HG03139 (cell line): ENCODE measurements around the gene FAM89A.
A peak's percentile ranks its signal among the peaks of the same experiment; 100 is the strongest.

ENCODE experiments used
- ATAC-seq: cut with Tn5 transposase; IDR thresholded peaks from one replicate; pipeline ENCODE4 v1.9.1; 2021; ENCODE audit not compliant: unreplicated experiment

FAM89A gene

DNA sequence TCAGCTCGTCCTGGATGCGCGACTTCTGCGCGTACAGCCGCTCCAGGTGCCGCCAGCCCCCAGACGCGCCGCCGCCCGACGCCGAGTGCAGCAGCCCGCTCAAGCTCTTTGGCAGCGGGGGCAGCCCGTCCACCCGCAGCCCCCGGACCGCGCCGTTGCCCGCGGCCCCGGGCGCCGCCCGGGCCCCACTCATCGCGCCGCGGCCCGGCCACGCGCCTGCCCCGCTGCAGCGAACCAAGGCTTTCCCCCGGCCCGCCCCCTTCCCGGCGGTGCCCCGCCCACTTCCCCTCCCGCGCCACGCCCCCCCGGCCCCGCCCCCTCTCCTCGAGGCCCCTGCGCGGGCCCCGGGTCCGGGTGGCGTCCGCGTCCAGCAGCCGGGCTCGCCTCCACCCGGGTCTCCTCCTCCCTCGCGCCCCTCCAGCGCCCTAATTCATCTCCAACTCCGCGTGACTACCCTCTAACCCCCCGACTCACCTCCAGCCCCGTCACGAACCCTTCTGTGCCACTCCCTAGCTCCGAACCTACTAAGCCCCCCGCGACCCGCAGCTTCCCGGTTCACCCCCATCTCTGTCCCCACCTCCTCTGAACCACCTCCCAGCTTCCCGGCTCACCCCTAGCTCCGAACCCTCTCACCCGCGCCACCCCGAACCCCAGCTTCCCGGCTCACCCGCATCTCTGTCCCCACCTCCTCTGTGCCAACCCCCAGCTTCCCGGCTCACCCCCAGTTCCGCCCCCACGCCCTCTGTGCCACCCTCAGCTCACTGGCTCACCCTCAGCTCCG lies at the start of gene FAM89A:
Gene FAM89A, minus strand, starts transcription at position 236 of the 781 bp plus-strand sequence. Its CDS starts 43 bp downstream, at position 193.
- ATAC-seq = peak; percentile 56

- ATAC-seq = no peak
Observed at GRCh38 chr1:231084353-231084752, 44.3 kb upstream of the FAM89A start.

GRCh38 chr1:231079163-231079562 lies 39.1 kb upstream of the FAM89A start:
- no peak for ATAC-seq

DNA sequence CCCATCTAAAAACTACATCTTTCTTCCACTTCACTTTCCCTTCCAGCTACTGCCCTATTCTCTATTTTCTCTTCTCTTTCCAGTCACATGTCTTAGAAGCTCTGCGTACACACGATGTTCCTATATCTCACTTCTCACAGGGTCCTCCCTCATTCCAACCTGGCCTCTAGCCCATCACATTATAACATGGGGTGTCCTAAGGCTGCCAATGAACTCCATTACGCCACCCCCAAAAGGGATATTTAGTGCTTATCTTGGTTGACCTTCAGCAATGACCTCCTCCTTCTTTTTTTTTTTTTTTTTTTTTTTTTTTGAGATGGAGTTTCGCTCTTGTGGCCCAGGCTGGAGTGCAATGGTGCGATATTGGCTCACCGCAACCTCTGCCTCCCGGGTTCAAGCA lies 38.2 kb upstream of the FAM89A start:
- ATAC-seq = no peak

GRCh38 chr1:231076802-231077201 lies 36.7 kb upstream of the FAM89A start:
- no peak for ATAC-seq

DNA sequence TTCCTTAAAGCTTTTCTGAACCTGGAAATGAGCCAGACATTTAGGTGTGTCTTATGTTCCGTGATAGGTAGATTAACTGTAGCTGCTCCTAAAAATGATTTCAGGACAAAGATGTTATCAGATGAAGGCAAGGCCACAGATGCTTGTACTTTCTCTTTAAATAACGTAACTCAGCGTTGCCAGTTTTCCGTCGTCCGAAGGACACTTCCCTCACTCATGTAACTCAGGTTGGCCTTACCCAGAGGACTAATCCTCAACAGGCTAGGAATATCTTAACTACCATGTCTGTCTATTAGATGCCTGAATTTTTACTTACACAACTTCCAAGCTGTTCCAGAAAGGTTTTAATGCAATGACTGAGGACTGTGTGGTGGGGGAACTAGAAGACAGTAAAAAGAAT lies 35.4 kb upstream of the FAM89A start:
- ATAC-seq = no peak

DNA sequence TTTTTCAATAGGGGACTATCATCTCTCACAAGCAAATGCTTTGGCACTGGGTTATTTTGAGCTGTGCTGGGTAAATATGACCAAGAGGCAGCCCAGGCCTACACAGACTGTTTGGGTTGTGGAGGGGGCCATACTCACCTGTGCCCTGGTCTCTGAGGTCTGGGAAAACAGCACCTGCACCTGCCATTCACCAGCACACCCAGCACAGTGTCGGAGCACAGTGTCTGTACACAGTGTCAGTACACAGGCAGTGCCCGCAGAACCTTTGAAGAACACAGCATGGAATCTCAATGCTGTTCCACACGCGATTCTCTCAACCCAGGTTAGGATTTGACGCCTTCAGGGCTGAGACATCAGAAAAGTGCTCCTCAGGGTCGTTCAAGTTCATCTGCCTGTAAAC lies 35.0 kb upstream of the FAM89A start:
- no peak for ATAC-seq

GRCh38 chr1:231074046-231074445 lies 34.0 kb upstream of the FAM89A start:
- no peak for ATAC-seq

- ATAC-seq = no peak
Observed at GRCh38 chr1:231073331-231073730, 33.3 kb upstream of the FAM89A start.

GRCh38 chr1:231072502-231073094 lies 32.5 kb upstream of the FAM89A start:
- ATAC-seq = no peak

DNA sequence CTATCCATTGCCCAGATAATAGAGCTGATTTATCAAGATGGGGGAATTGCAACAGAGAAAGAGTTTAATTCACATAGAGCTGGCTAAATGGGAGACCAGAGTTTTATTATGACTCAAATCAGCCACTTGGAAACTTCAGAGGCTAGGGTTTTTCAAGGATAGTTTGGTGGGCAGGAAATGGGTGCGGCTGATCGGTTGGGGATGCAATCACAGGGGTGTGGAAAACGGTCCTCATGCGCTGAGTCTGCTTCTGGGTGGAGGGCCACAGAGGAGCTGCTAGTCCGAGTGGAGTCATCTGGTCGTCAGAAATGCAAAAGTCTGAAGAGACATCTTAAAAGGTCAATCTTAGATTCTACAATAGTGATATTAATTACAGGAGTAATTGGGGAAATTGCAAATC lies 32.0 kb upstream of the FAM89A start:
- no peak for ATAC-seq

DNA sequence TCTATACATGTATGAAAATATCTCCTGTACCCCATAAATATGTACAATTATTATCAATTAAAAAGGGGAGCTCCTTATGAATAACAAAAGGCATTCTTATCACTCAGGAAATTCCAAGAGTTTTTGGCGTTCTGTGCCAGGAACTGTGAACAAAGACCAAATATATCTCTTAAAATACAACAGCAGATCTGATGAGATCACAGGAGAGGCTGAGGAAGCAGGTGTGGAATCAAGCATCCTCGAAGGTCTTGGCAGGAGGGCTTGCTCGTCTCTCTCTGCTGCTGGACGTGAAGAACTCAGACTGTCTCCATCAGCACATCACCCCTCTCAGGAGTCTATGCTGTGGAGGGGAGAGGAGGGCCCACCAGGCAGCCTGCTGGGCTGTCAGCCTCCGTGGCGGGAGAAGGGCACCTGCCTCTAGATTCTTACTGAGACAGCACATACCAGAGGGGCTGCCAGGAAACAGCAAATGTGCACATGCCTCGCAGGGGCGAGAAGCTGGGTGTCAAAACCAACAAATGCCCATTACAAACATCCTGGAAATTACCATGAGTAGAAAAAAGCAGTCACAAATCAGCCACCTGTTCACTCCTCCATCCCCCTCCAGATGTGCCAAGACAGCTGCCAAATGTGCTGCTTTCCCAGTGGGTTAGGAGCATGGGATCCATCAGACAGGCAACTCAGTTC lies 30.8 kb upstream of the FAM89A start:
- no peak for ATAC-seq

- no peak for ATAC-seq
Observed at GRCh38 chr1:231069333-231069732, 29.3 kb upstream of the FAM89A start.

DNA sequence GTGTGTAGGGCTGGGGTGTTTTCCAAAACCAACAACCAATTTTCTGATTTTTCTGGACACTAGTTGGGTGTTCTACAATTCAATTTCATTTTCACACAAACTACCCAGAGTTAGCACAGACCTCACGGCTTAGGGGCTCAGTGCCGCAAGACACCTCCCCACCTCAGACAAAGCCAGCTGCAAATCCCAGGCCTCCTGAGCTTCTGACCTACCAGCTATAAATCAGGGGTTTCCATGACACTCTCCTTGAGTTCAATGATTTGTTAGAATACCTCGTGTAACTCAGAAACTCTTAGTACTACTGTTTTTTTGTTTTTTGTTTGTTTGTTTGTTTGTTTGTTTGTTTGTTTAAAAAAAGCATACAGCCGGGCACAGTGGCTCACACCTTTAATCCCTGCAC lies 28.7 kb upstream of the FAM89A start:
- no peak for ATAC-seq

DNA sequence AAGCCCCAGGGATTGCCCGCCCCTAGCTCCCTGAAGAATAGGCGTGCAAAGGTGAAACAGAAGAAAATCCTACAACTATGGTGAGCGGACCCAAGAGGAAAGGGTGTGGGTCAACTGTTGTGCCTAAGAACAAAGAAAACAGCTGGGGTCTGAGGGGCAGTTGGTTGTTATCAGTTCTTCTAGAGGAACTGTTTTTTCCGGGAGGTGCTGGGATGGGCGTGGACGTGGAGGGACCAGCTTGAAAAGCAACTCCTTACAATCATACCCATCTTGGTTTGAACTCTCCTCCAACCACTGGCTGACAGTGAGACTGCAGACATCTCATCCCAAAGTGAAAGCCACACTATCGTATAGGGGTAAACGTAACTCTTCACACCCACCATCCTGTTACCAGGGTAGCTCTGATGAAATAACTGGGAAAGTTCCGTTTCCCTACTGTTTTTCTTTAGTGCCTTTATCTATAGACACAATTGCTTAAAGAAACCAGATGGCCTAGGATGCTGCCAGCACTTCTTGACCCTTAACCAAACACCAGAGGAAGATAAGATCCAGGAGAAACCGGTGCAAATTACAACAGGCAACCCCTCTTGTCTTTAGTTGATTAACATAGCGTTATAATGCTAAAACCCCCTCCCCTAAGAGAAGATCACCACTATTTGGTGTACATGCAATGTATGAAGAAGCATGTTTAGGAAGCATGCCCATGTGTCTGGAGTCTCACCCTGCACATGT lies 25.6 kb upstream of the FAM89A start:
- no peak for ATAC-seq

DNA sequence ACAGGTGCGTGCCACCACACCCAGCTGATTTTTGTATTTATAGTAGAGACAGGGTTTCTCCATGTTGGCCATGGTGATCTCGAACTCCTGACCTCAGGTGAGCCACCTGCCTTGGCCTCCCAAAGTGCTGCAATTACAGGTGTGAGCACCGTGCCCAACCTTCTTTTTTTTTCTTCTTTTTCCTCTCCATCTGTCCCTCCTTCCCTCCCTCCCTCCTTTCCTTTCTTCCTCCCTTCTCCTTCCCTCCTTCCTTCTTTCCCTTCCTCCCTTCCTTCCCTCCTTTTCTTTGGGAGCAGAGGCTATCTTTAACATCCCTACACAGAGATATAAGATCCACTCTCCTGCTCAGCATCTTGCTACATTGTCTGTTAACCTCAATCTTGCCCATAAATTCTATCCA lies 24.4 kb upstream of the FAM89A start:
- ATAC-seq = no peak

GRCh38 chr1:231063331-231063730 lies 23.3 kb upstream of the FAM89A start:
- no peak for ATAC-seq

- no peak for ATAC-seq
Observed at GRCh38 chr1:231062500-231063270, 22.6 kb upstream of the FAM89A start.

DNA sequence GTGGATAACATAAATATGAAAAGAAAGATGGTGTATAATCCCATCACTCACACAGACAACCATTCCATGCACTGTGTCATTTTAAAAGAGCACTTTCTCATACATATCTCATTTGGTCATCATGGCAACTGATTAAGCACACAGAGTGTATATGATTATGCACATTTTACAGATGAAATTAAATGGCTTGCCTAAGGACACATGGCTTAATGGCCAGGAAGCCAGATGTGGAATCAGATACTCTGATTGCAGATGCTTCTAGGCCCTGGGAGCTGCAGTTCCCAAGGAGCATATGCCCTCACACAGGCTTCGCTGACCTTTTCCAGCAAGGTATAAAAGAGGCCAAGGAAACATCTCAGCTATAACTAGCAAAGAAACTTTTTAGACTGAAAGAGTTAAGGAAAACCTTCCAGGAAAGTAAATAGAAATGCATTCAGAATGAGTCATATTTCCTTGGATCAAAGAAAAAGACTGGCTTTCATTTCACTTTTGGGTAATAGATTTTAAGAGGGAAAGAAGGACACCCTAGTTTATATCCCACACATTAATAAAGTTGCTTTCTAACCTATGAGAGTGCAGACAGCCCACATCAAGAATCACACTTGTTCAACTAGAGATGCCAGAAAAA lies 19.6 kb upstream of the FAM89A start:
- no peak for ATAC-seq

- no peak for ATAC-seq
Observed at GRCh38 chr1:231058416-231059109, 18.5 kb upstream of the FAM89A start.
